CD4-positive, alpha-beta T cell treated with Interleukin-17A for 1 hour (primary cell): Measurements from ENCODE around the gene DPPA5.
"Not testable (repeated sequence)": the region's sequence is repeated elsewhere in the genome, so short reads cannot be mapped to it uniquely, and the experiment has no call there.

Experiments used
- DNase-seq: peaks from one replicate; pipeline ENCODE4 v3.0.0-alpha.2; 2020

DPPA5 gene

DNA sequence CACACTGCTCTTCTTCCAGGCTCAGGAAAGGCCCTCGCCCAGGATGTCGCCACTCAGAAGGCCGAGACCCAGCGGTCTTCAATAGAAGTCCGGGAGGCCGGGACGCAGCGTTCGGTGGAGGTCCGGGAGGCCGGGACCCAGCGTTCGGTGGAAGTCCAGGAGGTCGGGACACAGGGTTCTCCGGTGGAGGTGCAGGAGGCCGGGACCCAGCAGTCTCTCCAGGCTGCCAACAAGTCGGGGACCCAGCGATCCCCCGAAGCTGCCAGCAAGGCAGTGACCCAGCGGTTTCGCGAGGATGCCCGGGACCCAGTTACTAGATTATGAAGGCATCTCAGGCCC lies 9.4 kb upstream of the DPPA5 start:
- no peak for DNase-seq

DNA sequence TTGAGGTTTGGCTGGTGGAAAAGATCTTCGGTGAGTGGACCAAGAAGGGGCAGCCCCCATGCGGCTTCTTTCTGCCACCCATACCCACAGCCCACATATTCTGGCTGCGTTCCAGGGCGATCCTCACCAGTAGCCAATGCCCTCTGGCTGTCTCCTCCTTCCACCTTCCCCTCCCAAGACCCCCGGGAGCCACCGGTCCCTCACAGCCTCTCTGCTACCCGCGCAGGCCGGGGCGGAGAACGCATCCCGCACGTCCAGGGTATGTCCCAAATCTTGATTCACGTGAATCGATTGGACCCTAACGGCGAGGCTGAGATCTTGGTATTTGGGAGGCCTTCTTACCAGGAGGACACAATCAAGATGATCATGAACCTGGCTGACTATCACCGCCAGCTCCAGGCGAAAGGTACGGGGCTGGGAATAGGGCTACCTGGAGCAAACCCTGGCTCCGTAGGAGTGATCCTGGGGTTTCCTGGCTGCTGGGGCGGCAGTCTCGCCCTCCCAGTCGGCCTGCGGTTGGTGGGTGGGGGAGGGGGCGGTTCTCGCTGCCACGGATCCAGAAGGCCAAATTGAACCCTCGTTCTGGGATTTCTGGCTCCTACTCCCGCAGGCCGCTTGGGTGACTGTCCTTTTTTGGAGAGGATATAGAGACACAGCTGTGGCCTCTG lies 8.9 kb upstream of the DPPA5 start:
- DNase-seq, result no peak

DNA sequence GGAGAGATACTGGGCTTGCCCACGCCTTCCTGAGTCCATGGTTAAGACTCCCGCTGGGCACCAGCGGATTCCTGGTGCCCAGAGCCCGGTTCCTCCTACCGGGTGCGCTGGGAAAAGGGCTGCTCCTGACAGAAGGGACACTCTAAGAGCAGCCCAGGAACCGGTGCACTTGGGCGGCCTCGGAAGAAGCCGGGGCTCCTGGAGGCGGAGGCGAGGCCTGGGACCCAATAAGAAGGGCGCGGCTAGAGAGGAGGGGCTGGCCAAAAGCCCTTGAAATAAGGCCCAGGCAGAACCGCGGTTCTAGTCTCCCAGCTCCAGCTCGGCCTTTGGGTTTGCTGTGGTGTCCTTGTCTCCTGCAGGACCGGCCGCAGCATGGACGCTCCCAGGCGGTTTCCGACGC lies 8.3 kb upstream of the DPPA5 start, which contains the start of gene KHDC3L:
KHDC3L (plus strand) TSS at position 301 of the 400 bp plus-strand sequence; CDS start at position 373, 72 bp downstream.
- no peak for DNase-seq

DNA sequence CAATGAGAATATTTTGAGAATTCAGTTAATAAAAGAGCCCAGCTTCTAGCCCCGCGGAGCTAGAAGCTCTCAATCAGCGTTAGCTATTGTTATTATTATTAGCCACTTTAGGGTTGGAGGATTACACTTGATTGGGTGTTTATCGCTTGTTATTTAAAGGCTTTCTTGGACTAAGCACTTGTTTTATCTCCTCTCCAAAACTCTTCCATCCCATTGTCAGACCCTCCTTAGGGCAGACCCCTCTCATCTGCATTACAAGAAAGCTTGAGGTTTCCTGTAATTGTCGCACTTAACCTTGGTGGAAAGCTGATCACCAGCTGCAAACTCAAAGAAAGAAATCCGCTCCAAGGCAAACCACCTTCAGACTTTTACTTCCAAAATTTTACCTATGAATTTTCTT lies 4.8 kb downstream of the DPPA5 start:
- no peak for DNase-seq

DNA sequence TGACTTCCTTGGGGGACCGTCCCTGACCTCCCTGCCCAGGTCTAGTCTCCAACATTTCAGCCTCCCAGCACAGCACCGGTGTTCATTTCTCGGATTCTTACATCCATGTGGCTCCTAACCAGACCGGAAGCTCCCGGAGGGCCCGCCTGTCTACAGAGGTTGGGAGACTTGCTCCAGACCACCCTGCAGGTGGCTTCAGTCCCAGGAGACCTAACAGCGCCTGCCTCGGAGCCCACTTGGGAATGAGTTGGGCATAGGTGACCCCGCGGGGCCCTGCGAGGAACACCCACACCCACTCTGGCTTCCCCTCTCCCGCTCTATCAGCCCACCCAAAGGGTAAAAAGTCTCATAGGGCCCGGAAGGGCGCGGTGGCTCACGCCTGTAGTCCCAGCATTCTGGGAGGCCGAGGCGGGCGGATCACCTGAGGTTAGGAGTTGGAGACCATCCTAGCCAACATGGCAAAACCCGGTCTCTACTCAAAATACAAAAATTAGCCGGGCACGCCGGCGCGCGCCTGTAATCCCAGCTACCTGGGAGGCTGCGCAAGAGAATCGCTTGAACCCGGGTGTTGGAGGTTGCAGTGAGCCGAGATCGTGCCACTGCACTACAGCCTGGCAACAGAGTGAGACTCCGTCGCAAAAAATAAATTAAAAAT lies 5.4 kb downstream of the DPPA5 start:
- no peak for DNase-seq

- DNase-seq, result no peak
These were observed 10.9 kb downstream of the DPPA5 start for GRCh38 chr6:73343164-73343563.

DNA sequence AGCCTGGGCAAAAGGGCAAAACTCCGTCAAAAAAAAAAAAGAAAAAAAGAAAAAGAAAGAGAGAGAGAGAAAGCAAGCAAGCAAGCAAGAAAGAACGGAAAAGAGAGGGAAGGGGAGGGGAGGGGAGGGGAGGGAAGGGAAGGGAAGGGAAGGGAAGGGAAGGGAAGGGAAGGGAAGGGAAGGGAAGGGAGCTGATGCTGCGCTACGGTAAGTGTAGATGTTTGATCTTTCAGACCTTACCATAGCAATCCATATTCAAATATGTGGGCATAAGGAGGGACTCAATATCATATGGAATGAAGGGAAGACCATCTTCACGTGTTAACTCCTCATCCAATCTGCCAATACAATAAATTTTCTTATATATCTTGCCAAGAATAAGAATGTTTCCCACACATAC lies 11.9 kb downstream of the DPPA5 start:
- DNase-seq, result no peak

DNA sequence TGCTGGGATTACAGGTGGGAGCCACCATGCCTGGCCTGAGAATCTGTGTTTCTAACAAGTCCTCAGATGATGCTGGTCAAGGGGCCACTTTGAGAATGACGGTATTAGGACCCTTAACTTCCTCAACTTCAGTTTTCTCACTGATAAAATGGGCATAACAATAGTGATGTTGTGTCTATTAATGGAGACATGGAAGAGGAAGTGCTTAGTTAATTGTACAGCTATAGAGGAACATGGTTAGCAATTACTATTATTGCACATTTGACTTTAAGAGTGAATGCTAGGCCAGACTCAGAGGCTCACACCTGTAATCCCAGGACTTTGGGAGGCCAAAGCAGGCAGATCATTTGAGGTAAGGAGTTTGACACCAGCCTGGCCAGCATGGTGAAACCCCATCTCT lies 12.7 kb downstream of the DPPA5 start:
- DNase-seq, result no peak

GRCh38 chr6:73340048-73340447 lies 14.0 kb downstream of the DPPA5 start:
- no peak for DNase-seq

- DNase-seq, result no peak
These were observed 14.7 kb downstream of the DPPA5 start for GRCh38 chr6:73339340-73339739.

GRCh38 chr6:73329201-73329600 lies 24.9 kb downstream of the DPPA5 start:
- no peak for DNase-seq

DNA sequence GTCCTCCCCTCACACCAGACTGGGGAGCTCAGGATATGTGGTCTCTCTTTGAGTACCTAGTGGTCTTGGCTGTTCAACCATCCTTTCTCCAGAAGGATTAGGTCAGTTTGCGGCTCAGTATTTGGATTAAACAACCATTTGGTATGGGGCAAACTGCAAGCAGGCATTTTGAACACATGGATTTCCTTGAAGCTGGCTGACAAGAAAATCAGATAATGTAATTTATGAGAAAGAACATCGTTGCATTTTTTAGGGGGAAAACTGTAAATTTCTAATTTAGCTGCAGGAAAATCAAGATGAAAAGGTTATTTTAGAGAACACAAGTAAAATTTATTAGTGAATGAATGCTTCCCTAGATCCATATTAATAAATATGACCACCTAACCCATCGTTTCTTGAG lies 25.3 kb downstream of the DPPA5 start:
- DNase-seq, result no peak

DNA sequence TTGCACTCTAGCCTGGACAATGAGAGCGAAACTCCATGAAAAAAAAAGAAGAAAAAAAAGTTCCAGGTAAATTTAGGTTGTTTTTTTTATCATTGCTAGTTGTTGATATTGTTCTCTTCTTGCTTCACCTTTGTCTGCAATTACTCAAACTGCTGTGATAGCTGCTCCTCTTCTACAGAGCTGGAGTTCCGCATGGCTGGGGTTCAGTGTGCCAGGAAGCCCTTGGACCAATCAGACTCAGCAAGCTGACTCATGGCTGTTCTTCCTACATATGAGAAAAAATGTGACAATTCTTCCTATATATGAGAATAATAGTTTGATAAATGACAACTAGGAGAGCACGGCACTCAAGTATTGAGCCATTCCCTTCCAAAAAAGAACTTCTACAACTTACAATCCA lies 28.4 kb downstream of the DPPA5 start:
- DNase-seq, result no peak

DNA sequence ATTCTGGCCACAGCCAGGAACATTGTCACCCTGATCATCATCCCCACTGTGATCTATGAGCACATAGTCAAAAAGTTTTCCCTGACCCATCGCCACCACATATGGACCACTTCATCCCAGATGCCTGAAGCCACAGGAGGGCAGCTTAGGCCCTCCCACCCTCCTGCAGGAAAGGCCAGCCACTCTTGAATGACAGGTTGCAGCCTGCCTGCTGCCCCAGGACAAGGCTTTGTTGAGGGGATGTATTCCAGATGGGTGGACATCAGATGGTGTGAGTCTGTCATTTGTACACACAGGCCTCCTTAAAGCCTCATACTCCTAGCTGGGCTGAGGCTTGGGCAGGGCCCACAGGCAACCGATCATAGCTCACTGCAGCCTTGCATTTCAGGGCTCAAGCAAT lies 30.8 kb downstream of the DPPA5 start:
- no peak for DNase-seq

GRCh38 chr6:73314577-73315492 lies 39.2 kb downstream of the DPPA5 start:
- DNase-seq, result no peak

DNA sequence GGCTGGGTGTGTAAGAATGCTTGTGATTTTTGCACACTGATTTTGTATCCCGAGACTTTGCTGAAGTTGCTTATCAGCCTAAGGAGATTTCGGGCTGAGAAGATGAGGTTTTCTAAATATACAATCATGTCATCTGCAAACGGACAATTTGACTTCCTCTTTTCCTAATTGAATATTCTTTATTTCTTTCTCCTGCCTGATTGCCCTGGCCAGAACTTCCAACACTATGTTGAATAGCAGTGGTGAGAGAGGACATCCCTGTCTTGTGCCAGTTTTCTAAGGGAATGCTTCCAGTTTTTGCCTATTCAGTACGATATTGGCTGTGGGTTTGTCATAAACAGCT lies 43.6 kb downstream of the DPPA5 start:
- DNase-seq, result not testable (repeated sequence)

DNA sequence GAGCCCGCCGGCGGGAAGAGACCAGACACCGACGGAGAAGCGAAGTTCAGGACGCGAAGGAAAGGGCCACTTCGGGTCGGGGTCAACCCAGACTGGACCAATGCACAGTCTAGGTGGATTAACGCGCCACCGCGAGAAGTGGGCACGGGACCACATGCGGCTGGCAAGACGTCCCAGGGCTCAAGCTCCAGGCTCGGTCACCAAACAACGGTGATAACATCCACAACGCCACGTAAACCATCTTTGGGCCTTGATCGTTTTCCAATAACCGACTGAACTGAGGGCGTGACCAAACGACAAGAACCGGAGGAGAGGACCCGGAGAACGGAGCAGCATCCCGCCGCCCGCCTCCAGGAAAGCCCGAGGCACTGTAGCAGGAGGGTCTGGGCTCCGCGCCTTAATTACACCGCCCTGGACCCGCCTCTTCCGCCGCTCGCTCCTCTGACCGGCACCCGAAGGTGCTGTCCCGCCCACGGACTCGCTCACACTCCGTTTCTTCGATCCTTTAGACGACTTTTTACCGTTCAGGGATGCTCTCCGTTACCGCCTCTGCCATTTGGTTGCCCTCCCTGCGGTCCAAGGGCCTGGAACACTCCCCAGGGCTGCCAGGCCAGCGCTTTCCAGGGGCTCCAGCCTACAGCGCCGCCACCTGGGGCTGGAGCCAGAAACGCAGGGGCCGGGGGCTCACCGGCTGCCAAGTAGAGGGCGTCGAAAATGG lies 44.1 kb downstream of the DPPA5 start:
- peak; percentile 61 for DNase-seq

DNA sequence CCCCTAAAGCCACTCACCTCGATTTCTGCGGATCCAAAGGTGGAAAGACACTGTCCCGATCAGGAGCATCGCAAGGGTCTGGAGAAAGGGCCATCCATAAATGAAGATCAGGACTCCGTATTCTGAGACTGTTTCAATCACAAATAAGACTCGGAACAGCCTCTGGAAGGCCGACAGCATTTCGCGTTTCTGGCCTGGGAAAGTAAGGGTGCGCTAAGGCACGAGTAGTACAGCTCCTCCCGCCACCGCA lies 44.6 kb downstream of the DPPA5 start:
- DNase-seq, result no peak

GRCh38 chr6:73308712-73309534 lies 45.2 kb downstream of the DPPA5 start:
- DNase-seq, result no peak

- not testable (repeated sequence) for DNase-seq
These were observed 50.3 kb downstream of the DPPA5 start for GRCh38 chr6:73303773-73304172.
